ENCODE data around the gene LY6G5B. TPM values are rescaled to one million over a fixed set of nuclear protein-coding genes. Genes with fewer than 3 reads are reported as not detected.
A peak's percentile ranks its signal among the peaks of the same experiment; 100 is the strongest.

LY6G5B gene
- polyA plus RNA-seq, 1 of the 3 experiments (the other 2 are of a cell fraction) = 12.7 TPM

GRCh38 chr6:31621991-31622390 lies 47.8 kb upstream of the LY6G5B start:
- Histone ChIP-seq H3K9me3 (no peaks in the 10 kb centered on the region), H3K79me2 (ENCODE audit: insufficient read depth) (peaks cover 60% of the 10 kb centered on the region), H3K36me3 (replicated peaks in 1 of 2; ENCODE audit: control insufficient read depth in 1 of 2, insufficient read depth in 2 of 2, low read length in 1 of 2) (peaks cover 45 to 55% of the 10 kb centered on the region in 2 experiments), H2AFZ (ENCODE audit: low read depth) (no peak overlapping the region), H4K20me1 (ENCODE audit: insufficient read depth) (peaks cover 28% of the 10 kb centered on the region), H3K4me1 (ENCODE audit: control insufficient read depth in 1 of 2, insufficient read depth in 2 of 2, low read depth in 1 of 2, low read length in 1 of 2) (peaks cover 10 to 11% of the 10 kb centered on the region in 2 experiments), H3K9me2 (no peaks in the 10 kb centered on the region), H3F3A (replicated peaks; ENCODE audit: insufficient read depth) (peaks cover 16% of the 10 kb centered on the region), H3K4me3 (ENCODE audit: low read depth in 2 of 2, low read length in 1 of 2) (peak overlapping the region; percentile 87 to 98), H3K27me3 (ENCODE audit: insufficient read depth) (no peaks in the 10 kb centered on the region), H3K9ac (peak overlapping the region; percentile 99), H3K27ac (ENCODE audit: low read depth in 2 of 2, low read length in 1 of 2) (peak overlapping the region; percentile 96 to 99; a peak in 3 of 4 replicates), H3K4me2 (peak overlapping the region; percentile 97)
- ChIA-PET POLR2A (interaction anchor here (1.0 to 4.0 kb wide), 5 partner anchors 18 to 1350 kb away, joined by 3 to 18 read pairs (median 6); partner anchors contain the start of genes BAG6, DDX39B and HSPA1B), CTCF (interaction anchor here (0.9 to 2.1 kb wide), 7 partner anchors 9 to 76 kb away, joined by 3 to 11 read pairs (median 4); partner anchors contain the start of gene ATP6V1G2)
- TF ChIP-seq RFX5 (IDR thresholded peaks at IDR 0.05; ENCODE audit: low read length) (no peak), USF1 (IDR thresholded peaks at IDR 0.05; ENCODE audit: borderline replicate concordance, low read depth) (no peak), FOXJ3 (CRISPR knock-in tag; IDR thresholded peaks at IDR 0.05) (no peak), POLR2AphosphoS5 (IDR thresholded peaks at IDR 0.05; ENCODE audit: low read depth, low read length) (no peak), FOSL2 (IDR thresholded peaks at IDR 0.05; ENCODE audit: borderline replicate concordance, low read depth) (no peak), JUND (IDR thresholded peaks at IDR 0.05) (no peak), EZH2phosphoT487 (IDR thresholded peaks at IDR 0.05; ENCODE audit: borderline replicate concordance, low read depth) (no peak), NFIC (IDR thresholded peaks at IDR 0.05; ENCODE audit: borderline replicate concordance) (no peak), EP300 (IDR thresholded peaks at IDR 0.05; ENCODE audit: borderline replicate concordance in 1 of 2, low read depth in 1 of 2, low read length in 1 of 2) (no peak), RCOR1 (IDR thresholded peaks at IDR 0.05; ENCODE audit: low read length) (no peak), RAD21 (IDR thresholded peaks at IDR 0.05; ENCODE audit: low read length) (no peak)
- peak; percentile 33 for DNase-seq
- WGBS (ENCODE audit: low lambda C conversion rate) = 3% methylated on average over 4 of the region's 4 CpGs

GRCh38 chr6:31622684-31623091 lies 47.1 kb upstream of the LY6G5B start:
- H3K9me2 ChIP-seq = no peaks in the 10 kb centered on the region
- H4K20me1 ChIP-seq (ENCODE audit: insufficient read depth) = peaks cover 28% of the 10 kb centered on the region
- no peaks in the 10 kb centered on the region for H3K27me3 ChIP-seq (ENCODE audit: insufficient read depth)
- peaks cover 65% of the 10 kb centered on the region for H3K79me2 ChIP-seq (ENCODE audit: insufficient read depth)
- H3K4me3 ChIP-seq (ENCODE audit: low read depth in 2 of 2, low read length in 1 of 2) = peak overlapping the region; percentile 87 to 98; a peak in 3 of 4 replicates
- ChIA-PET CTCF (interaction anchor here (0.9 to 2.1 kb wide), 7 partner anchors 14 to 425 kb away, joined by 3 to 11 read pairs (median 3); partner anchors contain the start of gene ATP6V1G2), POLR2A (interaction anchor here (0.8 to 4.0 kb wide), 5 partner anchors 11 to 205 kb away, joined by 3 to 18 read pairs (median 6); partner anchors contain the start of genes BAG6, DDX39B and HSPA1B)
- no peak overlapping the region for H3K27ac ChIP-seq (ENCODE audit: low read depth in 2 of 2, low read length in 1 of 2)
- H3K36me3 ChIP-seq (replicated peaks in 1 of 2; ENCODE audit: control insufficient read depth in 1 of 2, insufficient read depth in 2 of 2, low read length in 1 of 2) = peaks cover 52 to 62% of the 10 kb centered on the region in 2 experiments
- H3K9ac ChIP-seq = peak overlapping the region; percentile 99; the same call in 1 of the 2 replicates
- no peak overlapping the region for H2AFZ ChIP-seq (ENCODE audit: low read depth)
- WGBS (ENCODE audit: low lambda C conversion rate) = 92% methylated on average over 10 of the region's 10 CpGs
- DNase-seq = peak; percentile 10
- TF ChIP-seq USF1 (IDR thresholded peaks at IDR 0.05; ENCODE audit: borderline replicate concordance, low read depth) = no peak
- H3F3A ChIP-seq (replicated peaks; ENCODE audit: insufficient read depth) = peaks cover 16% of the 10 kb centered on the region
- peaks cover 10 to 11% of the 10 kb centered on the region in 2 experiments for H3K4me1 ChIP-seq (ENCODE audit: control insufficient read depth in 1 of 2, insufficient read depth in 2 of 2, low read depth in 1 of 2, low read length in 1 of 2)
- H3K9me3 ChIP-seq = no peaks in the 10 kb centered on the region
- peak overlapping the region; percentile 97 for H3K4me2 ChIP-seq

All from SK-N-SH (cell line).